SHP77 treated with DMSO at 0.1 percent for 48 hours (cell line): ENCODE results near the gene PPP1R2.
"Not testable (repeated sequence)": the region's sequence is repeated elsewhere in the genome, so short reads cannot be mapped to it uniquely, and the experiment has no call there.

Experiments used
- DNase-seq: peaks from one replicate; lab custom pipeline; 2025; lab: John Stamatoyannopoulos, UW

The PPP1R2 gene

GRCh38 chr3:195542698-195543499 lies at the start of gene PPP1R2:
Gene PPP1R2 (minus strand): TSS chr3:195543325. CDS start chr3:195543025, 300 bp downstream.
- no peak for DNase-seq

GRCh38 chr3:195591852-195592251 lies 48.7 kb upstream of the PPP1R2 start:
- no peak for DNase-seq

- no peak for DNase-seq
Observed at GRCh38 chr3:195591220-195591619, 48.1 kb upstream of the PPP1R2 start.

- not testable (repeated sequence) for DNase-seq
Observed at GRCh38 chr3:195590381-195590780, 47.3 kb upstream of the PPP1R2 start.

- not testable (repeated sequence) for DNase-seq
Observed at GRCh38 chr3:195589796-195590195, 46.7 kb upstream of the PPP1R2 start.

GRCh38 chr3:195587824-195588223 lies 44.7 kb upstream of the PPP1R2 start:
- no peak for DNase-seq

- DNase-seq, result no peak
Observed at GRCh38 chr3:195587406-195587805, 44.3 kb upstream of the PPP1R2 start.

GRCh38 chr3:195584543-195584870 lies 41.4 kb upstream of the PPP1R2 start:
- DNase-seq, result no peak

GRCh38 chr3:195583831-195584542 lies 40.9 kb upstream of the PPP1R2 start, which contains the start of gene APOD:
Gene APOD (minus strand): TSS chr3:195583940. CDS start chr3:195579461, 4,479 bp downstream.
- no peak for DNase-seq

GRCh38 chr3:195582947-195583346 lies 39.8 kb upstream of the PPP1R2 start:
- DNase-seq, result no peak

- DNase-seq, result no peak
Observed at GRCh38 chr3:195580744-195581443, 37.8 kb upstream of the PPP1R2 start.

- no peak for DNase-seq
Observed at GRCh38 chr3:195579281-195579680, 36.2 kb upstream of the PPP1R2 start.

GRCh38 chr3:195578565-195578964 lies 35.4 kb upstream of the PPP1R2 start:
- DNase-seq, result no peak

GRCh38 chr3:195577645-195578177 lies 34.6 kb upstream of the PPP1R2 start:
- no peak for DNase-seq

GRCh38 chr3:195574497-195575304 lies 31.6 kb upstream of the PPP1R2 start:
- DNase-seq, result no peak

GRCh38 chr3:195573611-195574496 lies 30.7 kb upstream of the PPP1R2 start:
- DNase-seq, result no peak

GRCh38 chr3:195571361-195571760 lies 28.2 kb upstream of the PPP1R2 start:
- no peak for DNase-seq

GRCh38 chr3:195570912-195571311 lies 27.8 kb upstream of the PPP1R2 start:
- DNase-seq, result no peak

- DNase-seq, result no peak
Observed at GRCh38 chr3:195570344-195570743, 27.2 kb upstream of the PPP1R2 start.

GRCh38 chr3:195568630-195569029 lies 25.5 kb upstream of the PPP1R2 start:
- DNase-seq, result no peak

GRCh38 chr3:195566797-195567196 lies 23.7 kb upstream of the PPP1R2 start:
- no peak for DNase-seq
